Ishikawa (cell line): ENCODE results near the gene CDK1.

Experiments used
- CEBPB ChIP-seq: IDR thresholded peaks from 2 replicates; pipeline ENCODE4 v1.6.1; 2012
- FOXM1 ChIP-seq: IDR thresholded peaks from 2 replicates; pipeline ENCODE4 v1.6.1; 2012; ENCODE audit warnings: low read depth, borderline replicate concordance
- ZBTB7A ChIP-seq: IDR thresholded peaks from 2 replicates; pipeline ENCODE4 v1.6.1; 2012; ENCODE audit warnings: low read depth

DNA sequence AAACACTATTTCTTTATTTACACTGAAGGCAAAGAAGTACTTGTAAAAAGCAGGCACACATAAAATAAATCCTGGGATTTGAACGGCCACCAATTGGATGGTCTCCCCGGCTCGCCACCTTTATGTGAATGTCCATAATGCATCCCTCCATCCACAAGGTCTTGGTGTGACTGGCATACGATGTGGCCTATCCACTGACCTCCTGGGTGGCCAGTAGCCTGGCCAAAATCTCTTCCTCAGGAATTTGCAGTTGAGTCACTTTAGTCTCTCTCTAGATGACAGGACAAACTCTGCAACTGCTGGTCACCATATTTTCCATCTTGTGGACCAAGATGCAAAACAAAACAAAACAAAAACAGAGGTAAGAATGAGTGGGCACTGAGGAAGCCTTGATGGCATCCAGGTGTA is 39.1 kb downstream of the CDK1 start:
- TF ChIP-seq CEBPB (no peak), ZBTB7A (no peak), FOXM1 (no peak)
